ENCODE data around the gene PDSS2. TPM values are rescaled to one million over a fixed set of nuclear protein-coding genes. Genes with fewer than 3 reads are reported as not detected.
A peak's percentile ranks its signal among the peaks of the same experiment; 100 is the strongest.

PDSS2 gene
- total and polyA plus RNA-seq, 10 donors = 4.3 to 16.6 (median 11.7) TPM

GRCh38 chr6:107493158-107494057 is 34.0 kb upstream of the PDSS2 start:
- no peak for TF ChIP-seq POLR2AphosphoS5 (IDR thresholded peaks at IDR 0.05)
- TF ChIP-seq, protein P1, sequence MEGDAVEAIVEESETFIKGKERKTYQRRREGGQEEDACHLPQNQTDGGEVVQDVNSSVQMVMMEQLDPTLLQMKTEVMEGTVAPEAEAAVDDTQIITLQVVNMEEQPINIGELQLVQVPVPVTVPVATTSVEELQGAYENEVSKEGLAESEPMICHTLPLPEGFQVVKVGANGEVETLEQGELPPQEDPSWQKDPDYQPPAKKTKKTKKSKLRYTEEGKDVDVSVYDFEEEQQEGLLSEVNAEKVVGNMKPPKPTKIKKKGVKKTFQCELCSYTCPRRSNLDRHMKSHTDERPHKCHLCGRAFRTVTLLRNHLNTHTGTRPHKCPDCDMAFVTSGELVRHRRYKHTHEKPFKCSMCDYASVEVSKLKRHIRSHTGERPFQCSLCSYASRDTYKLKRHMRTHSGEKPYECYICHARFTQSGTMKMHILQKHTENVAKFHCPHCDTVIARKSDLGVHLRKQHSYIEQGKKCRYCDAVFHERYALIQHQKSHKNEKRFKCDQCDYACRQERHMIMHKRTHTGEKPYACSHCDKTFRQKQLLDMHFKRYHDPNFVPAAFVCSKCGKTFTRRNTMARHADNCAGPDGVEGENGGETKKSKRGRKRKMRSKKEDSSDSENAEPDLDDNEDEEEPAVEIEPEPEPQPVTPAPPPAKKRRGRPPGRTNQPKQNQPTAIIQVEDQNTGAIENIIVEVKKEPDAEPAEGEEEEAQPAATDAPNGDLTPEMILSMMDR (IDR thresholded peaks at IDR 0.05 in 8 of 11, conservative IDR thresholded peaks at IDR 0.05 in 3 of 11) = no peak
- TF ChIP-seq POLR2A (IDR thresholded peaks at IDR 0.05) = no peak
- H3K9me3 ChIP-seq = no peaks in the 10 kb centered on the region
- 50 to 60% (median 55%) methylated on average over 12 of the region's 12 CpGs for WGBS, 5 donors
- intact Hi-C loops (cut with DNase I; ENCODE audit: low total_unique reads) = no loop called here
- H3K27ac ChIP-seq = peak overlapping the region in 5 of 8 donors; percentile 0 to 55 (median 33)
- no peak for DNase-seq
- no peaks in the 10 kb centered on the region for H3K36me3 ChIP-seq
- peak overlapping the region in 2 of 8 donors; percentile 15 to 68 for H3K4me3 ChIP-seq
- H3K27me3 ChIP-seq (replicated peaks in 1 of 7) = peaks cover 0 to 54% (median 31%) of the 10 kb centered on the region in 7 donors
- H3K4me1 ChIP-seq = peaks cover 11 to 71% (median 39%) of the 10 kb centered on the region in 6 donors

DNA sequence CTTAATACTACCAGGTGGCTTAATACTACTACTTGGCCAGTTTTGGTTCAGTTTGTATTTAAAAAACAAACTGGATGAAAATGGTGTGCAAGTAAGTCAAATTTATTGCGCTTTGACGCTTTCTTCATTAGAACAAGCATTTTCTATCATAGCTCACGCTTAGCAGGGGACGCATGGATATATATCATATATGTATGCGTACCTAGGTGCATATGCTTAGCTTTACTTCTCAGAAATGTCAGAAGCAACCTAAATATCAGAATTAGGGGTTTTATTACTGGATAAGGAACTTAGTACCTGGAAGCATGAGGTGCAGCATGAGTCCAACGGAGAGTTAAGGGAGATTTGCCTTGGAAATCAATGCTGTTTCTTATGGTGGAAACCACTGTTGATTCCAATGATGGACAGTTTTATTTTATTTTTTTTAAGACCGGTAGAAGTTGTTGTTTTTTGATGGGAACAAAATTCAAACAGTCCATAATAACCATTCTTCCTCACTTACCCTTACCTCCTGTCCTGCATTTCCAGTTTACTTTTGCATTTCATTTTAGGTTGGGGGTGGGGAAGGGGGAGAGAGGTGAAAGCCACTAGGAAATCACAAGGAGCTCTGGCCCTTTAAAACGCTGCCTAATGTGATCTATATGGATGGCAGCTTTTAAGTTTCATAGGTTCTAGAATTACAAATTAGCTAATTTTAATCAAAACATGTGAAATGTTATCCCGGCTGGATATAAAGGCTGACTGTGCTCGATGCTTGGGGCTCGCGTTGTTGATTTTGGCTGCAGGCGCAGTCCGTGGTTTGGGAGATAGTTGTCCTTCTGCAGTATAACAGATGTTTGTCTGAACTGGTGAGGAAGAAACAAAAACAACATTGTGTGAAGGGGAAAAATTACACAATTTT is 32.6 kb upstream of the PDSS2 start:
- no peaks in the 10 kb centered on the region for H3K36me3 ChIP-seq
- H3K4me1 ChIP-seq = peaks cover 11 to 79% (median 46%) of the 10 kb centered on the region in 6 donors

DNA sequence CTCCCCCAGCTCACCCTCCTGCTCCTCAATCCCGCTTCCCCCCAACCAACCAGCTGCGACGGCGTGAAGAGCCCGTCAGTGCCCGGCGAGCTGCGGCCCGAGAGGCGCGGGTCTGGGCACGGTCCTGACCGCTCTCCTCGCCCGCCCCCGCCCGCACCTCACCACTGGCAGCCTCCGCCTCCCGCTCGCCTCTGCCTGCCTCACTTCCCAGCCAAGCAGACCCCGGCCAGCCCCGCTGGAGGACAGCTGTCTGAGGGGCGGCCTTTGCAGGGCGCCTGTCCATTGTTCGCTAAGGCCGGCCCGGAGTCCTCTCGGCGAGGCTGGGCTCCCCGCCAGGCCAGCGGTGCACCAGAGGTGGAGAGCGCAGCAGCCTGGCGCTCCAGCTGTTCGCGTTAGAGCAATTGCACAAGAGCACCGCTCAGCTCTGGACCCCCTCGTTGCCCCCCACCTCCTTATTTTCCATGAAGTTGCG is 31.8 kb upstream of the PDSS2 start:
- Histone ChIP-seq H3K4me1 (peaks cover 11 to 72% (median 44%) of the 10 kb centered on the region in 6 donors), H3K27me3 (replicated peaks in 1 of 7) (peaks cover 0 to 76% (median 41%) of the 10 kb centered on the region in 7 donors), H3K36me3 (no peaks in the 10 kb centered on the region), H3K27ac (peak overlapping the region in 5 of 8 donors; percentile 12 to 75 (median 64)), H3K9me3 (no peaks in the 10 kb centered on the region), H3K4me3 (peak overlapping the region; percentile 61 to 87 (median 72))
- WGBS, 5 donors = 2 to 3% (median 2%) methylated on average over 11 to 38 of the region's 38 CpGs
- TF ChIP-seq POLR2AphosphoS5 (IDR thresholded peaks at IDR 0.05) = no peak
- TF ChIP-seq, protein P1 (IDR thresholded peaks at IDR 0.05 in 8 of 11, conservative IDR thresholded peaks at IDR 0.05 in 3 of 11) = no peak
- no peak for TF ChIP-seq POLR2A (IDR thresholded peaks at IDR 0.05)
- DNase-seq = peak; percentile 80
- intact Hi-C loops (cut with DNase I; ENCODE audit: low total_unique reads) = no loop called here

More for the DNA sequence above, 32.6 kb upstream of the PDSS2 start:
- 54 to 64% (median 57%) methylated on average over 14 of the region's 14 CpGs for WGBS, 5 donors
- H3K9me3 ChIP-seq = no peaks in the 10 kb centered on the region
- H3K27me3 ChIP-seq (replicated peaks in 1 of 7) = peaks cover 0 to 68% (median 41%) of the 10 kb centered on the region in 7 donors
- H3K27ac ChIP-seq = peak overlapping the region in 1 of 8 donors; percentile 55
- TF ChIP-seq POLR2AphosphoS5 (IDR thresholded peaks at IDR 0.05) = no peak
- TF ChIP-seq POLR2A (IDR thresholded peaks at IDR 0.05) = no peak
- TF ChIP-seq, protein P1 (IDR thresholded peaks at IDR 0.05 in 8 of 11, conservative IDR thresholded peaks at IDR 0.05 in 3 of 11) = no peak
- no peak for DNase-seq
- H3K4me3 ChIP-seq = peak overlapping the region in 7 of 8 donors; percentile 68 to 87 (median 73)
- intact Hi-C loops (cut with DNase I; ENCODE audit: low total_unique reads) = no loop called here
